ENCODE data around the gene TUBA8.
"Not testable (repeated sequence)": the region's sequence is repeated elsewhere in the genome, so short reads cannot be mapped to it uniquely, and the experiment has no call there.

TUBA8 gene

DNA sequence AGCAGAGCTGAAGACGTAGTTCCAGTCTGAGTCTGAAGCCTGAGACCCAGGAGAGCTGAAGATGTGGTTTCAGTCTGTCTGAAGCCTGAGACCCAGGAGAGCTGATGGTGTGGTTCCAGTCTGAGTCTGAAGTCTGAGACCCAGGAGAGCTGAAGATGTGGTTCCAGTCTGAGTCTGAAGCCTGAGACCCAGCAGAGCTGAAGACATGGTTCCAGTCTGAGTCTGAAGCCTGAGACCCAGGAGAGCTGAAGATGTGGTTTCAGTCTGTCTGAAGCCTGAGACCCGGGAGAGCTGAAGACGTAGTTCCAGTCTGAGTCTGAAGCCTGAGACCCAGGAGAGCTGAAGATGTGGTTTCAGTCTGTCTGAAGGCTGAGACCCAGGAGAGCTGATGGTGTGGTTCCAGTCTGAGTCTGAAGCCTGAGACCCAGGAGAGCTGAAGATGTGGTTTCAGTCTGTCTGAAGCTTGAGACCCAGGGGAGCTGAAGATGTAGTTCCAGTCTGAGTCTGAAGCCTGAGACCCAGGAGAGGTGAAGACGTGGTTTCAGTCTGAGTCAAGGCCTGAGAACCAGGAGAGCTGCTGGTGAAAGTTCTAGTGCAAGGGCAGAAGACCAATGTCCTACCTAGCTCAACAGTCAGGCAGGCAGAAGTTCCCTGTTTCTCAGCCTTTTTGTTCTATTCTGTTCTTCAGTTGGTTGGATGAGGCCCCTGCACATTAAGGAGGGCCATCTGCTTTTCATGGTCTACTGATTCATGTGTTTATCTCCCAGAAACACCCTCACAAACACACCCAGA is 3.9 kb upstream of the TUBA8 start:
- peak in 1 of 2 donors; percentile 29 for DNase-seq

DNA sequence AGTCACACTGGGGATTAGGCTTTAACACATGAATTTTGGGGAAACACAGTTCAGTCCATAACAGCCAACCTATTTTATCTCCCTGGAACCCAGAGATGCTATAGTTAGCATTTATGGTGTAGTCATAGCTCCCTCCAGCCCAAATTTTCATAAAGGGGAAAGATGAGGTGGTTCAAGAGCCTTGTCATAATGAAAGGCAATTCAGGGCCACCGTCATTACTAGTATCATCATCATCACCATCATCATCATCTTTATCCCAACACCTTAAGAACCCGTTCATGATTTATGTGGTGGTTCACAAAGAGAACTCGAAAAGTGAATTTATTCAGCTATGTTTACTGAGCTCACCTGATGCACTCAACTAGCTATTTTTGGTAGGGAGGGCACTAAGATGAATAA is 2.4 kb upstream of the TUBA8 start:
- no peak for DNase-seq

DNA sequence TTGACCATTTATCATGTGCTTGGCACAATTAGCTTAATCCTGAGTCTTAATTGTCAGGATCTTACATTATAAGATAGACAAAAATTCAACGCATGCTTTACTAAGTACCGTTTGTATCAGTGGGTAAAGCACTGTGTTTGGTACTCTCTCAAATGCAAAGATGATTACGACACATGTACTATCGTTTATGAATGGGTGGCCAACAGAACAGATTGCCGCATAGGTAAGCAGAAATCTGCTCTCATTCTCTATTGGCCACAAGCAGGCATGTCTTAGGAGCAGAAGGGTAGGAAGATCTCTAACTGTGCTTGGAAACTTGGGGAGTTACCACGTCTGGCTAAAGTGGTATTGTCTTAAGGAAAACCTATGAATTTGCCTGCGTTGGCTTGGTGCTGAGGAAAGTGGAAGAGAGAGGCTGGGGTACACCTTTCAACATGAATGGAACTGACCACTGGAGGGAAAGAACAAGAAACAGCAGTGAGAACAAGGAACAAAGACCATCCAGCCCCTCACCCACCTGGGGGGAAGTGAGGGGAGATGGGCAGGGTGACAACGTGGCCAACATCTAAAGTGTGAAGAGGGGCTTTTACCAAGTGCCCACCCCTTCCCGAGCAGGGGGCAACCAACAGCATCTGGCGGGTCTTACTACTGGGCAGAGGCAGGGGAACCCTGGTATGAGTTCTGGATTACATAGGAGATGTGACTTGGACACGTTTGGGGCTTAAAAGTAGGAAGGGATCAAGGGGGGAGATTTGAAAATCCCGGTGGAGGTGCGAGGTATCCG is 1.0 kb upstream of the TUBA8 start:
- DNase-seq: no peak

DNA sequence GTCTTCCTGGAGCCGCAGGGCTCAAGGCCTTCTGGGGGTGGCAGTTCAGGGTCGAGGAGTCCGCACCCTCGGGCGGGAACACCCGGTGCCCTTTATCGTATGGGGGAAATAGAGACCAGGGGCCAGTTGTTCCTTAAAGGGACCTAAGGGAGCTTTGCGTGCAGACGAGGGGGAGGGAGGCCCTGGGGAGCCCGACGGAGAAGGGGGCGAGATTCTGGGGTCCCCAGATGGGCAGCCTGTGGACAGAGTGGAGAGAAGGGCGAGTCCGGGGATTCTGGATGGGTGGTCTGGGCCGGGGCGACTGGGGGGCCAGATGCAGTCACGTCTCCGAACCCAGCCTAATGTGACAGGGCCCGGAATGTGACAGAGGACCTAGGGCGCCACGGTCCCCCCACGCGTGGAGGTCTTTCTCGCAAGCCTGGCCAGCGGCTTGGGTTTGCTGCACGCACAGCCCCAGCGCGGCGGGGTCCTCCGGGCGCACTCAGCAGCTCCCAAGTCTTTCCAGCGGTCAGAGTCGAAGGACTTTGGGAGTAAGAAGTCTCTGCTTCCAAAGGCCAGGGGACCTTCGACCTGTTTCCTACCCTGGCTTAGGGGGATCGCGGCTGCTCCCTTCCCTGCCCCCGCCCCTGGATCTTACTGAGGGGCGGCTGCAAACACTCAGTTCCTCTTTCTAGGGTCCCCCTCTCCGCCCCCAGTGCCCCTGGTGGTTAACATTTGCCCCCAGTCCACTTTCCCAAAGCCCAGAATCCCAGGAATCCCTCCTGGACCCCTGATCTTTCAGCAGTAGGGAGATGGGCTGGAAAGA is 547 bp downstream of the TUBA8 start:
- DNase-seq: no peak

DNA sequence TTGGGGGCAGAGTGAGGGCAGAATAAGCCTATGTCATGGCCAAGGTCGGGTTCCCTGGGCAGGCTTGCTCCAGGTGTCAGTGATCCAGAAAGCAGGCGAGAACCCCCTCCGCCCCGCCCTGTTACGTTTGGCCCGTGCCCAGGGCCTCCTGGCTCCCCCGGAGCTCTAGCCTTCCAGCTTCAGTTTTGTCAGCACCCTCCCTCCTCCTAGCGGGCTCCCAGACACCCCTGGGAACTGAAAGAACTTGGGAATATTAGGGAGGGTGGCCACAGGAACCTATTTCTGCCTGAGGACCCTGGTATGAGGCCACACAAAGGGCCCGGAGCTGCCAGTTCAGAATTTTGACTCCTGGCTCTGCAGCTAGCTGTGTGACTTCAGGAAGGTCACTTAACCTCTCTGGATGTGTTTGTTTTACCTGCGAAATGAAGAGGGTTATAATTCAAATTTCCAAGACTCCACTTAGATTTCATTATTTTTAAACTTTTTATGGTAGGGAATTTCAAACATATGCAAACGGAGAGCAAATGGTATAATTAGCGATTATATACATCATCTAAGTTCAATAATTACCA is 1.2 kb downstream of the TUBA8 start:
- no peak for DNase-seq

DNA sequence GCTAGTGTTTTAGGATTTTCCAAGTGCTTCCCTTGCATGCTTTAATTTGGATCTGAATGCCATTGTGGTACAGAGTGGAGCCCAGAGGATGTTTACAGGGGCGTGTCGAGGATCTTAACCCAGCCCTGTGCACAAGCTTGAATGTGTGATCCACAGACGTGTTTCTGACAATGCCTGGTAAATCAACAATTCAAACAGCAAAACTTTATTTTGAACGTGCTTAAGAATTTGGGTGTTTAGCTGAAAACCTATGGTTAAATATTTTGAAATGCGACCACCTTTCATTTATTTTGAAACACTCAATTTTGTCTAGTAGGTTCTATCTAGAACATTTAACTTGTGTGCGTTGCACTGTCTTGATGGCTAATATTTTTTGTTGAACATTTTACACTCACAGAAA is 1.8 kb downstream of the TUBA8 start:
- no peak for DNase-seq

DNA sequence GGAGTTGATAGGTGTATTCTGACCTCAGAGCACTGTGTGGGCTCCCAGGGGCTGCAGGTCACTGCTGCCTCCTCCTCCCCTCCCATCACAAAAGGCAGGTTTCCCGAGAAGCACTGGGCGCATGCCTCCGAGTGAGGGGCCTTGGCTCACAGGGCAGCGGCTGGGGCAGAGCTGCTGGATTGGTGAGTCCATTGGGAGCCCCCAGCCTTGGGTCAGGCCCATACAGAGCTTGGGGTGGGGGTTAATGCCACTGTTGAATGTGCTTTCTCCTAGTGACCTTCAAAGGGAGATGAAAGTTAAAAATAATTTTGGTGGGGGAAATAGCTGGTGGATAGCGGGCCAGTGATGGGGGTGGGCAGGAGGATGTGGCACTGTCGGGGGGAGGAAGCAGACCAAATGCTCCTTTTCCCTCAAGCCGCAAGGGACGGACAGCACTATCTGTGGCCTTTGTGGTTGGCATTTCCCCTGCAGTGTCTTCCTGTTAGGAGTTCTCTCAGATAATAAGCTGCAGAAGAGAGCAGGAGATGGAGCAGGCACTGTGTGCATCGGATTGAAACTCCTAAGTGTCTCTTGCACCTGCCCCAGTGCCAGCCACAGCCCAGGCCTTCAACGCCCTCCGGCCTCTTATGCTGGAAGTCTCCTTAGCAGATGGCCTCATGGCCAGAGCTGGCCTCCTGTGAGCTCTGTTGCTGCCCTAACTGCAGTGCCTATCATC is 3.2 kb downstream of the TUBA8 start:
- DNase-seq: no peak

DNA sequence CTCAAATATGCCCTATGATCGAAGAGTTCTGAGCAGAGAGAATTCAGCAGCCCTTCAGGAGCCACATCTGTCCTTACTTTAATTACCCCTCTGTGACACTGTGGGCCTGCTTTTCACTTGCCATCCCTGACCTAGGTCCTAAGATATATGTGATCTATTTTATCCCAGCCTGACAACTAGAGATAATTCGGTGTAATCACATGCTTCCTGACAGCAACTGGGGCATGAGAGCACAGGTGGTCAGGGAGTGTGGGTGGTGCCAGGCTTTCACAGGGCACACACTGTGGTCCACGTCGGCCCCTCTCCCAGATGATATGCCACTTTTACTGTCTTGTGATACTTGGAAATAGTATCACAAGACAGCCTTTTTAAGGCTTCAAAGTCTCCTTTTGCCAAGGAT is 3.9 kb downstream of the TUBA8 start:
- DNase-seq: no peak

DNA sequence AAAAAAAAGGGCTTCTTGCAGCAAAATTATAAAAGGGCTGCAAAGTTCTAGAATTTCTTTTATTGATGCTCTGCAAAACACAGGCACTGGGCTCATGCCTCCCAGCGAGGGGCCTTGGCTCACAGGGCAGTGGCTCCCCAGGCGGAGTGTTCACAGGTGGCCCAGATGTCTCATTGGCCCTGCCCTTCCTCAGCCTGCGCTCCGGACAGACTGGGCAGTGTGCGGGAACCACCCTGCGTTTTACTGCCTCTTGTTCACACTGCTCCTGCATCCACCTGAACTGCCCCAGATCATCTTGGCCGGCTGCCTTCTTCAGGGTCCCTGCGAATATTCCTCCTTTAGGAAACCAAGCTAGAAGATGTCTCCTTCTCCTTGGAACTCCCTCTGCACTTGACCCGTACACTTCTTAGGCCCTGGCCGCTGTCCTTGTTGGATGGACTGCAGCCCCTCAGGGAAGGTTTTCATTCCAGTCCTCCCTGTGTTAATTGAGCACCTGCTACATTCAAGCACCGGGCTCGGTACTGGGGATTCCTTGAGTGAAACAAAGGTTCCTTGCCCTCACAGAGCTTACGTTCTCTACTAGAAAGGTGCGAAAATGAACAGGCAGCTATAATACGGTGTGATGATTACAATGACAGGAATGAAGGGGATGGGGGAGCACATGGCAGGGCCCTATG is 4.5 kb downstream of the TUBA8 start:
- DNase-seq: no peak

DNA sequence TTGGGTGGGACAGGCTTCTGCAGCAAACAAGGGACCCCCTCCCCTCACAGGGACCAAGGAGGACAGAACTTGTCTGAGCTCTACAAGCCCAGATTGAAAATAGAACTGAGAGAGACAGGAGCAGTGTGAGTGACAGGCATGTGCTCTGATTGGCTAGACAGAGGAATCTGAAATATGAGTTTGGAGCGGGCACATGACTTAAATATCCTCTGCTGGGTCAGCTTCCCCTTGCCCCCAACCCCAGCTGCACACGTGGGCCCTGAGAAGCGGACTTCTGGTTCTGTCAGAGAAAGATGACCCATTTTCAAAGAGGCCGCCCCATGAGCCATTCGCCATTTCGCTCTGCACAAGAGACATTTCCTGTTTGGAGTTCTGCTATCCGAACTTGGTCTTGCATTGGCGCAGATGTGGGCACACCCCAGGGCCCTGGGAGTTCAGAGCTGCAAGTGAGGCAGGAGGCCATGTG is 5.3 kb downstream of the TUBA8 start:
- no peak for DNase-seq

DNA sequence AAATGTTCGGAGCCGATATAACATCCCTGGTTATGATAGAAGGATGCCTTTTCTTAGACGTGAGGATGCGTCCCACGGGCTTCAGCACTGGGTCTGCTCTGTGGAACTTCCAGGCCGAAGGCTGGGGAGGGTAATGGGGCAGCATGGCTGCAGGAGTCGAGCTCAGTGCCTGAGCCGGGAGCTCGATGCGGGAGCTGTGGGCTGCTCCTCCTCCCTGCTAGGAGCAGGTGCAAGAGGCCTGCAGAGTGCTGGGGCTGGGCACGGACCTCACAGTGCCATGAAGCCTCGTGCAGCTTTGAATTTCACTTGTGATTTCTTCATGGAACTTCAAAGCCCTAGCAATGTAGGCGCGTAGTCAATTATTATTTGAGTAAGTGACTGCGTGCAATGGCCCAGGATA is 6.0 kb downstream of the TUBA8 start:
- no peak for DNase-seq

DNA sequence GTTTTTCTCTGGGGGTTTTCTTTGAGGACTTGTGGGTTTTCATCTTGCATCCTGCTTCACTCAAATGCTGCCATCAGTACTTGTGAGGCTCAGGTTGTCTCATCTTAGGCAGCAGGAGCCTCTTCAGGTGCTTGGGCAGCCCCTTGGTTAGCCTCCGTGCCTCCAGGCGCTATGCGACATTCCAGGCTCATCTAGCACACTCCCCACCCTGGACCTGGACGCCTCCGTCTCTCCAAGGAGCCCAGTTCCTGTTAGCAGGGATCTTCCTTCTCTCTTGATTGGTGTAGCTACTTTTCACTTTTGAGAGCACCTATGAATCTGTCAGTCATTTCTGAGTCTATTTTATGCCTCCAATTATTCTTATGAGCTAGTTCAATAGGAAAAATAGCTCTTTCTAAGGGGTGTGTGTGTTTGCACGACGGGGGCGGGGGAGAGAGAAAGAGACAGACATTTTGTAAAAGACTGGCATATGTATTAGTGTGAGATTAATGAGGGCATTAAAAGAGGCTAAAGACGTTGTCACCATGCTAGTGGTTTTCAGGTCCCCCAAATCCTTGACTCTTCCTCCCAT is 7.8 kb downstream of the TUBA8 start:
- DNase-seq: no peak

DNA sequence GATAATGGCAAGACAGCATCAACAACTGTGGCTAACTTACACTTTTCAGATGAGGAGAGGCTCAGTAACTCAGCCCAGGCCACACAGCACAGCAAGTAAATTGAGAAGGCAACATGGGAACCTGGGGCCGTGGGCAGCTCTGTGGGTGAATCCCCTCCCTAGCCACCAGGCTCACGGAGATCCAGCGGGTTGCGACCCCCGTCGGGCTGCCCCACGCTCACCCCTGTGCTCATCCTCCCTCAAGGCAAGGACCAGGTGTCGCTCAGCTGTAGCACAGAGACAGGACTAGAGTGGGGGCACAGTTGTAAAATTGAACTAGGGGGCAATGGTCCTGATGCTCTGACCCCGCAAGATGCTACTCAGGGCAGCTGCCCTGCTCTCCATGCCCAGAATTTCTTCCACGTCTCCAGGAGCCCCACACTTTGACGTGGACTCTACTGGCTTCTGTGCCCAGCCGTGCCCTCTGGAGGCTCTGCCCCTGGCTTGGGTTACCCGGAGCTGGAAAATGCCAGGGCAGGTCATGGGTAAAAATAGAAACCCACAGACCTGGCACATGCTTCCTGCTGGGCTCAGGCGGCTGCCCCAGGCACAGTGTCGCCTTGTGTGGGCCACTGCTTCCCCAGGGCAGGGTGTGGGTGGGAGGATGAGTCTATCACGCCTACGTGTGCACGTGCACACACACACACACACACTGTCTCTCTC is 9.0 kb downstream of the TUBA8 start:
- no peak for DNase-seq

DNA sequence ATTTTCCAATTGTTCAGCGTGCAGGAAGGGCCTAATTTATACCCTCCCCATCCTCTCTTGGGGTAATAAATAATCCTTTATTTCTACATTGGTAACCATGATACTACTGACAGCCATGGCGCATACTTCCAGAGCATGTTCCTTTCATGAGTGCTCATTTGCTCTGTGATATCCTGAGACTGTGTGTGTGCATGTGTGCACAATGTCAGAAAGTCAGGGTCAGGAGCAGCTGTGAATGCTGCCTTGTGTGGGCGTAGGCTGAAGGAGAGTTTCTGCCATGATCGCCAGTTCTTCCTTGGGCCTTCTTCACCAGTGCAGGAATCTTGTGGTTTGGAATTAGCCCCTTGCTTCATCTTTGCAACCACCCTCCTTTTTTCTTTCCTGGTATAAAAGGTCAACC is 10.2 kb downstream of the TUBA8 start:
- no peak for DNase-seq

DNA sequence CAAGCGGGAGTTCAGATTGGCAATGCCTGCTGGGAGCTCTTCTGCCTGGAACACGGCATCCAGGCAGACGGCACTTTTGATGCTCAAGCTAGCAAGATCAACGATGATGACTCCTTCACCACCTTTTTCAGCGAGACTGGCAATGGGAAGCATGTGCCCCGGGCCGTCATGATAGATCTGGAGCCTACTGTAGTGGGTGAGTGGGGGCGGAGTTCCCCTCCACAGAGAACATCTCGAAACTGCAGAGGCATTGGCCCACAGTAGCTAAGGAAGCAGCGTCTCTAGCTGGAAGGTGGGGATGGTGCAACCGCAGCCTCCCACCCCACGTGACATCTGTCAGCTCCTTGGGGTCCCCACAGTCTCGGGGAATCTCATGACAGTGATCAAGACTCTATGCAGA is 10.9 kb downstream of the TUBA8 start:
- no peak for DNase-seq

DNA sequence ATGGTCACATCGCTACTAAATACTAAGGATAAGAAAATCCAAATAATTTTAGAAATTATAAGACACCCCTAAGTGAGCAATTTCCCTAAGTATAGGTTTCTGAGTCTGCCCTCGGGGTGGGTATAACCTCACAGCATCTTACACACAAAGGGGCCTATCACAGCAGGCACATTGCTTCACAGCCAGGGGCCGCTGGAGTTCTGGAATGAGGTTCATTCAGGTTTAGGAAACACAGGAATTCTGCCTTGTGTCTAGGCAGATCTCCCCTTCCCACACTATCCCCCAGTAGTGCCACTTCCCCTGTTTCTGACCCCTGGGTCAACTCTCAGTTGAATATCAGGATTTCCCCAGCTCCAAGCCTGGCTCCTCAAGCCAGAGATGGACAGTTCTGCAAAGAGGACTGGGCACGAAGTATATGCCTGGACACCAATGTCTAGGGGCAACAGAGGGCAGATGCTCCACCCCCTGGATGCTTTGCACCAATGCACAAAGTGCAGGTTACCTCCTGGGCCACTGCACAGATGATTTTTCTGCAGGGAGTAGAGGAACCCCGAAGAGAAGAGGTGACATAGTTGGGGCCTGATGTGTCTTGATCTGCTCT is 11.4 kb downstream of the TUBA8 start:
- no peak for DNase-seq

DNA sequence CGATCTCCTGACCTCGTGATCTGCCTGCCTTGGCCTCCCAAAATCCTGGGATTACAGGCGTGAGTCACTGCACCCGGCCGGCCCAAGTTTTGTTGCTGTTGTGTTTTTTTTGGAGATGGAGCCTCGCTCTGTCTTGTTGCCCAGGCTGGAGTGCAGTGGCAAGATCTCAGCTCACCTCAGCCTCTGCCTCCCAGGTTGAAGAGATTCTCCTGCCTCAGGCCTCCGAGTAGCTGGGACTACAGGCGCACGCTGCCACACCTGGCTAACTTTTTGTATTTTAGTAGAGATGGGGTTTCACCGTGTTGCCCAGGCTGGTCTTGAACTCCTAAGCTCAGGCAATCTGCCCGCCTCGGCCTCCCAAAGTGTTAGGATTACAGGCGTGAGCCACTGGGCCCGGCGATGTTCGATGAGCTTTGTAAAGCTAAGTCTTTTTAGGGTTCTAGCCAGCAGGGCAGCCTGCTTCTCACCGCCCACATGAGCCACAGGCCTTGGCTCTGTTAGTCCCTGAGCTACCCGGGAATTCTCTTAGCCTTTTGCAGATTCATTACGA is 12.9 kb downstream of the TUBA8 start:
- DNase-seq: not testable (repeated sequence)

DNA sequence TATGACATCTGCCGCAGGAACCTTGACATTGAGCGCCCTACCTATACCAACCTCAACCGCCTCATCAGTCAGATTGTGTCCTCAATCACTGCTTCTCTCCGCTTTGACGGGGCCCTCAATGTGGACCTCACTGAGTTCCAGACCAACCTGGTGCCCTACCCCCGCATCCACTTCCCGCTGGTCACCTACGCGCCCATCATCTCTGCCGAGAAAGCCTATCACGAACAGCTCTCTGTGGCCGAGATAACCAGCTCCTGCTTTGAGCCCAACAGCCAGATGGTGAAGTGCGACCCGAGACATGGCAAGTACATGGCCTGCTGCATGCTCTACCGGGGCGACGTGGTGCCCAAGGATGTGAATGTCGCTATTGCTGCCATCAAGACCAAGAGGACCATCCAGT is 16.0 kb downstream of the TUBA8 start:
- DNase-seq: no peak

DNA sequence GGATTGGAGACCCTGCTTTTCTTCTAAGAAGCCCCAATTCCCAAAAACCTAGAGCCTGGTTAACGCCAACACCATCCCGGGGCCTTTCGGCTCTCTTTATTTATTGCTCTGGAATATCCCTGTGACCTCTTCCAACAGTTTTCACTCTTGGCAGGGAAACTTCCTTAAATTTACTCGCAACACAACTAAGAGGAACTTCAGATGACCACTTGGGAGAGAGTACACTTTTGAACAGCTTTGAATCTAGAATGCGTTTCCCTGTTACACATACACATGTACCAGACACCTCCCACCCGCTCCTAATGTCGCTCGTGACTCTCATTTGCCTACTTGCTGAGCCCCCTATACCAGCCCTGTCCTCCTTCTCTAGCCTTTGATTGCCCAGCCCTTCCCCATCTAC is 19.4 kb downstream of the TUBA8 start:
- DNase-seq: no peak
